Osteocyte (in vitro differentiated cells): ENCODE results near the gene GLCE. TPM values are rescaled to one million over a fixed set of nuclear protein-coding genes. Genes with fewer than 3 reads are reported as not detected.
"Not testable (repeated sequence)": the region's sequence is repeated elsewhere in the genome, so short reads cannot be mapped to it uniquely, and the experiment has no call there.

Experiments
- DNase-seq: peaks from one replicate; pipeline ENCODE4 v3.0.0; 2021; ENCODE audit warnings: mixed read lengths; ENCODE audit not compliant: unreplicated experiment; ENCODE audit errors: extremely low spot score
- H3K27ac Mint-ChIP-seq: one replicate; pipeline ENCODE4 v1.8.0; 2021; ENCODE audit warnings: mild to moderate bottlenecking, mixed read lengths; ENCODE audit not compliant: unreplicated experiment
- H3K27me3 Mint-ChIP-seq: one replicate; pipeline ENCODE4 v1.8.0; 2021; ENCODE audit warnings: mixed read lengths; ENCODE audit not compliant: unreplicated experiment
- H3K36me3 Mint-ChIP-seq: one replicate; pipeline ENCODE4 v1.8.0; 2021; ENCODE audit warnings: mixed read lengths; ENCODE audit not compliant: unreplicated experiment
- H3K4me1 Mint-ChIP-seq: one replicate; pipeline ENCODE4 v1.8.0; 2021; ENCODE audit warnings: mixed read lengths; ENCODE audit not compliant: unreplicated experiment
- H3K4me3 Mint-ChIP-seq: one replicate; pipeline ENCODE4 v1.8.0; 2021; ENCODE audit warnings: mild to moderate bottlenecking, moderate library complexity, mixed read lengths; ENCODE audit not compliant: unreplicated experiment
- H3K9me3 Mint-ChIP-seq: one replicate; pipeline ENCODE4 v1.8.0; 2021; ENCODE audit warnings: mixed read lengths; ENCODE audit not compliant: unreplicated experiment
- CTCF ChIP-seq: fragments of 200-600 bp; sonication (generic); IDR thresholded peaks from 2 replicates; pipeline ENCODE4 v1.5.0; 2021; ENCODE audit warnings: antibody characterized with exemption, mild to moderate bottlenecking, moderate library complexity
- total RNA-seq: library from RNA; stranded (reverse); gene quantifications from 2 replicates; pipeline ENCODE4 v1.2.1, GENCODE V29; 2021

The GLCE gene
- total RNA-seq, 1 donor from 2014 or later, result 19.5 TPM

DNA sequence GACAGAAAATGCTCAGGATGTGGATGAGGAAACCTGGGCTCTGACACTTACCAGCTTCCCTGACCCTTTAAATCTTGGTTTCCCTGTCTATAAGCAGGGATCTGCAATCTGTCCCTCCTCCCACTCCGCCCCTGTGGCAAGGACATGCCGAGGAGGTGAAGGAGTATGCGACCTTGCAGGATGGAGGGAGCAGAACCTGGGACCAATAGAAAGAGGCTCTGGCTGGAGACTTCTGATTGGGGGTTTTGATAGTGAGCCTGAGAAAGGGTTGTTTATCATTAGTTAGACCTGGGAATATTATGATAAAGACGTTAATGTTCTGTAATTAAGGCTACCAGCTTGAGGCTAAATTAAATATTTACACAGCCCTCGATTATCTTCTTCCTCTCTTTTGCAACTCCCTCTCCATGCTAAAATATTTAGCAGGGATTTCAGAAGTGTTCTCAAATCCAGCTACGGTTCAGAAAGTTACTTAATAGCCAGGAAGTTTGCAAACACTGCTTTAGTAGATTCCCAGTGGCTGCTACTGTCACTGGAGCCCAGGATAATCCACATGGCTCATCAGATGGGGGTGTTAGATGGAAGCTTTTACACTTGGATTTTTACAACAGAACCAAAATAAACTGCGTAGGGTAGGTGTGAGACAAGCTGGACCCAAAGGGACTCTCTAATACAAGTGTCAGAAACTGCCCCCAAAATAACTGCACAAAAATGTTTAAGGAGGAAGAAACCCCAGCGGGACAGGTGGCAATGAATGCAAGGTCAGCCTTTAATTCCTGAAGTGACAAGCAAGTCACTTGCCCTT, 129.1 kb downstream of the GLCE start:
- no peak overlapping the region for H3K27ac Mint-ChIP-seq
- H3K36me3 Mint-ChIP-seq, result no peaks in the 10 kb centered on the region
- TF ChIP-seq CTCF, result no peak
- no peaks in the 10 kb centered on the region for H3K27me3 Mint-ChIP-seq
- DNase-seq, result no peak
- peaks cover 8% of the 10 kb centered on the region for H3K4me1 Mint-ChIP-seq
- H3K9me3 Mint-ChIP-seq, result no peaks in the 10 kb centered on the region
- no peak overlapping the region for H3K4me3 Mint-ChIP-seq

DNA sequence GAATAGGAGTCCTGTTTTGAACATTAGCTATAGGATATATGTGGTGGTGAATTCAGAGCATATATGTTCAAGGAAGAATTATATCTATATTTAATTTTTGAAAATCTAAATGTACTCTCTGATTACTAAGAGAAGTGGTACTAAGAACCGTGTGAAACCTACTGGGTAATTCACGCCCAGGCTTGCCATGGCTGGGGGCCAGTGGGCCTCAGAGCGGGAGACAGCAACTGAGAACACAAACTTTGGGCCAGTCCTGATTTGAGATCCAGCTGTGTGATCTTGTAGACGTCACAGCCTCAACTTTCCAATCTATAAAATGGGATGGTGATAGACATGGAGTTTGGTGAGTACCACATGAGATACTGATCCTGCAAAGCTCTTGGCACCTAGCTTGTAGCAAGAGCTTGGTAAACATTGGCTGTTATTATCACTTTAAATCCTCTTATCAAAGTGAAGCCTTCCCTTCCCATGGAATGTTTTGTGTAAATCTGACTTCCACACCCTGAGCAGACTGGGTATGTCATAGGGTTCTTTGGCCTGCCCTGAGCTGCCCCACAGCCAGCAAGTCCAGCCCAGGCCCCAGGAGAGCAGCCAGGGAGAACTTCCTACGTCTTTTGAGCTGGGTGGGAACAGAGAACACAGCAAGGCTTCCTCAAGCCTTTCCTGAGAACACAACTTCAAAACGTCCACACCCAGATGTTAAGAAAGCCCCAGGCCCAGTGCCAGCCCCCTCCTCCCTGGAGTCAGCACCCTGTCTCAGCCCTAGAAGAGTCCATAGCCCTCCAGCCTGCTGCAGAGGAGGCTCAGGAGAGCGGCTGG, 130.1 kb downstream of the GLCE start:
- no peak overlapping the region for H3K27ac Mint-ChIP-seq
- peaks cover 8% of the 10 kb centered on the region for H3K4me1 Mint-ChIP-seq
- H3K9me3 Mint-ChIP-seq, result no peaks in the 10 kb centered on the region
- no peak for TF ChIP-seq CTCF
- H3K4me3 Mint-ChIP-seq, result no peak overlapping the region
- no peaks in the 10 kb centered on the region for H3K27me3 Mint-ChIP-seq
- DNase-seq, result no peak
- no peaks in the 10 kb centered on the region for H3K36me3 Mint-ChIP-seq

- H3K9me3 Mint-ChIP-seq, H3K4me3 Mint-ChIP-seq, H3K27ac Mint-ChIP-seq, H3K27me3 Mint-ChIP-seq, DNase-seq, H3K36me3 Mint-ChIP-seq, H3K4me1 Mint-ChIP-seq: not testable (repeated sequence)
Measured at GRCh38 chr15:69291651-69292050, 131.2 kb downstream of the GLCE start.

DNA sequence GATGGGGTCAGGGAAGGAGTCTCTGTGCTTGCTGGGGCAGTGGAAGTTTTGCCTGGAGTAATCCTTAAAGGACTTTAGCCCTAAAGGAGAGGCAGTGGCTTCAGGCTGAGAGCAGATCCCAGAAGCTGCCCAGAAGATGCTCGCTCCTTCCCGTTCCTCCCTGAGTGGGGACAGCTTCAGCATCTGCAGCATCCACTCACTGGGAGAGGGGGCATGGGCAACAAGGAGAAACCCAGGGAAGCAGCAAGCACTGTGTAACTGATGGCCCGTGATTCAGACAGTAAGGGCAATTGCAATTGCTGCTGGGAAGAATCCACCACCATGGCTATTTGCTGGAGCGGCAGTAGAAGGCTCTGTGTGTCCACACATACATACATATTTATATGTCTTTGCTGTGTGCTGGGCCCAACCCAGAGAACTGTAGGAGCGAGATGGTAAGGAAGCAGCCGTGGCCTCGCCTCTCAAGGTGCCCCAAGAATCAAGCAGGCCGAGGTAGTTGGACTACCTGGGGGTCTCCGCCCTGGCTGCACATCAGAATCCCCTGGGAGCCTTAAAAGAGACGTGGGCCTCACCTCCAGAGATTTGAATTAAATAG, 132.5 kb downstream of the GLCE start:
- peaks cover 5% of the 10 kb centered on the region for H3K27me3 Mint-ChIP-seq
- H3K27ac Mint-ChIP-seq, result no peak overlapping the region
- H3K4me1 Mint-ChIP-seq, result peaks cover 8% of the 10 kb centered on the region
- DNase-seq, result no peak
- H3K36me3 Mint-ChIP-seq, result no peaks in the 10 kb centered on the region
- no peak overlapping the region for H3K4me3 Mint-ChIP-seq
- no peaks in the 10 kb centered on the region for H3K9me3 Mint-ChIP-seq
- no peak for TF ChIP-seq CTCF

DNA sequence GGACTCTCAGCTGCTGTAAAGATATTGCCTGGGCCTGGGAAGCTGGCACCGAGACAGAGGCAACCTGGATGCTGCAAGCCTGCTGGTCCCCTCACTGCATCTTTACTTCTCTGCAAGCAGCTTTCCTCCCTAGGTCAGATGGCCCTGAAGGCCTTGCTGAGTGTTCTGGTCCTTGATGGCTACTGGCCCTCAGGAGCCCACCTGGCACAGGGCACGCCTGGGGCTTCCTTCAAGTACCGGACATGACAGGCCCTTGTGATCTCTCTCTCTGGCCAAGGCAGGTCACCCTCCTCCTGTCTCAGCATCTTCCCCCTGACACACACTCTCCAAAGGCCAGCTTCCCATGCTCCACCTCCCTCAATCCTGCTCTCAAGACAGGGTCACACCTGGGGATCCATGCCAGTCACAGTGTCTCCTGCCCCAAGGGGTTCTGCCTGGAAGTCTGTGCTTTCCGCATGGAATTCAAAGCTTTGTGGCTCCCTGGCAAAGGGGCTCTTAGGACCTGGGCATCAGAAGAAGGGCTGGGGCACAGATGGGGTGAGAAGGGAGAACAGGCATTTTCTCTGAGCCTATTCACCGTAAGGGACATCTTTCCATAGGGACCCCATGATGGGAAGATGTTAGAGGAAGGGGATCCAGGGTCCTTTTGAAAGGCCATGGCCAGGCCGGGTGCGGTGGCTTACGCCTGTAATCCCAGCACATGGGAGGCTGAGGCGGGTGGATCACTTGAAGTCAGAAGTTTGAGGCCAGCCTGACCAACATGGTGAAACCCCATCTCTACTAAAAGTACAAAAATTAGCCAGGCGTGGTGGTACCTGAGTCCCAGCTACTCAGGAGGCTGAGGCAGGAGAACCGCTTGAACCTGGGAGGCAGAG, 133.5 kb downstream of the GLCE start:
- DNase-seq, result no peak
- Mint-ChIP-seq H3K36me3 (no peaks in the 10 kb centered on the region), H3K4me3 (no peak overlapping the region), H3K9me3 (no peaks in the 10 kb centered on the region), H3K27me3 (peaks cover 5% of the 10 kb centered on the region), H3K27ac (no peak overlapping the region), H3K4me1 (peaks cover 8% of the 10 kb centered on the region)
- TF ChIP-seq CTCF, result no peak
